ENCODE data around the gene CCDC149. TPM values are rescaled to one million over a fixed set of nuclear protein-coding genes. Genes with fewer than 3 reads are reported as not detected.
A peak's percentile ranks its signal among the peaks of the same experiment; 100 is the strongest.

The CCDC149 gene
- 1.4 and 1.7 TPM in 2 replicates for total RNA-seq (2014; rRNA removed; shearing (Covaris generic))

- peak; percentile 92 for DNase-seq
Observed at GRCh38 chr4:24912252-24913118, at the start of gene CCDC149. TSS of gene CCDC149 (minus strand) at chr4:24913042. CDS start at chr4:24912864, 178 bp downstream.

DNA sequence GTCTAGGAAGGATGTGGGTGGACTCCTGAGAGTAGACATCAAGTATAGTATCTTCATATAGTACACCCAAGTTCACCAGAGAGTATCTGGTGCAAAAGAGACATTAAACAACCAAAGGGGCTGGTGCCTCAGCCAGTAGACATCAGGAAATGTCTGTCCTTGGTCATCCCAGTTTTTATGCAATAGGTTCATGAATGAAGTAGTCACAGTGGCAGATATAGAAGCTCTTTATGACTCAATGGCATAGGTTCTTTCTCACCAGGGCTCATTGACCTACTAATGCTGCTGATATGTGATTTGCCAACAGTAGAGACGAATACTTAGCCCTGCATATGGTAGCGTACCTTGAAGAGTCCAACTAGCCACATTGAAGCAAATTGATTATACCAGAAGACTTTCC, 45.0 kb upstream of the CCDC149 start:
- Histone ChIP-seq H3K4me3 (ENCODE audit: insufficient read depth, low read depth, low read length) (no peak overlapping the region), H3K36me3 (replicated peaks; ENCODE audit: control insufficient read depth, insufficient read depth, low read length) (no peaks in the 10 kb centered on the region), H3K27me3 (ENCODE audit: control insufficient read depth, insufficient read depth, low read length) (no peaks in the 10 kb centered on the region)
- DNase-seq: no peak

More at GRCh38 chr4:24912252-24913118, at the start of gene CCDC149:
- Histone ChIP-seq H3K36me3 (replicated peaks; ENCODE audit: control insufficient read depth, insufficient read depth, low read length) (peaks cover 3% of the 10 kb centered on the region), H3K4me3 (ENCODE audit: insufficient read depth, low read depth, low read length) (peak within 1 kb of the TSS; percentile 40), H3K27me3 (ENCODE audit: control insufficient read depth, insufficient read depth, low read length) (peaks cover 25% of the 10 kb centered on the region)

- no peak for DNase-seq
- H3K36me3 ChIP-seq (replicated peaks; ENCODE audit: control insufficient read depth, insufficient read depth, low read length): no peaks in the 10 kb centered on the region
- no peak overlapping the region for H3K4me3 ChIP-seq (ENCODE audit: insufficient read depth, low read depth, low read length)
- no peaks in the 10 kb centered on the region for H3K27me3 ChIP-seq (ENCODE audit: control insufficient read depth, insufficient read depth, low read length)
Observed at GRCh38 chr4:24956763-24957162, 43.9 kb upstream of the CCDC149 start.

- H3K36me3 ChIP-seq (replicated peaks; ENCODE audit: control insufficient read depth, insufficient read depth, low read length): no peaks in the 10 kb centered on the region
- peak; percentile 24 for DNase-seq
- H3K27me3 ChIP-seq (ENCODE audit: control insufficient read depth, insufficient read depth, low read length): no peaks in the 10 kb centered on the region
- no peak overlapping the region for H3K4me3 ChIP-seq (ENCODE audit: insufficient read depth, low read depth, low read length)
Observed at GRCh38 chr4:24956091-24956490, 43.2 kb upstream of the CCDC149 start.

- no peaks in the 10 kb centered on the region for H3K36me3 ChIP-seq (replicated peaks; ENCODE audit: control insufficient read depth, insufficient read depth, low read length)
- H3K27me3 ChIP-seq (ENCODE audit: control insufficient read depth, insufficient read depth, low read length): no peaks in the 10 kb centered on the region
- no peak for DNase-seq
- no peak overlapping the region for H3K4me3 ChIP-seq (ENCODE audit: insufficient read depth, low read depth, low read length)
Observed at GRCh38 chr4:24952667-24953066, 39.8 kb upstream of the CCDC149 start.

DNA sequence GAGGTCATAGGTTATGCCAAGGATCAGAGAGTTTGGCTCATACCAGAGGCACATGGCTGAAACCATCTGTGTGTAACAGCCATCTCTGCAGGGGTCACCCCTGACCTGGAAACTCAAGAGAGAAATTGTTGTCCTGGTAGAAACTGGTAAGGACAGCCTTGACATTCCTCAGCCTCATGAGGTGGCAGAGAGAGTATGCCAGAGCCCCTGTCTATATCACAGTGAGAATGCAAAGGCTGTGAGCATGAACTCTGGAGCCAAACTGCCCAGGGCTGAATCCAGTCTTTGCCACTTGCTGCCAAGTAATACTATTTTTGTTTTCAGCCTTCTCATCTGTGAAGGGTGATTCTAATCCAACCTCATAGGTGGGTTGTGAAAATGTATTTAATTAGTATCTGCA, 37.1 kb upstream of the CCDC149 start:
- Histone ChIP-seq H3K27me3 (ENCODE audit: control insufficient read depth, insufficient read depth, low read length) (no peaks in the 10 kb centered on the region), H3K36me3 (replicated peaks; ENCODE audit: control insufficient read depth, insufficient read depth, low read length) (no peaks in the 10 kb centered on the region), H3K4me3 (ENCODE audit: insufficient read depth, low read depth, low read length) (no peak overlapping the region)
- DNase-seq: no peak

GRCh38 chr4:24937917-24938281, 25.1 kb upstream of the CCDC149 start:
- DNase-seq: no peak
- no peaks in the 10 kb centered on the region for H3K36me3 ChIP-seq (replicated peaks; ENCODE audit: control insufficient read depth, insufficient read depth, low read length)
- no peaks in the 10 kb centered on the region for H3K27me3 ChIP-seq (ENCODE audit: control insufficient read depth, insufficient read depth, low read length)
- no peak overlapping the region for H3K4me3 ChIP-seq (ENCODE audit: insufficient read depth, low read depth, low read length)

DNA sequence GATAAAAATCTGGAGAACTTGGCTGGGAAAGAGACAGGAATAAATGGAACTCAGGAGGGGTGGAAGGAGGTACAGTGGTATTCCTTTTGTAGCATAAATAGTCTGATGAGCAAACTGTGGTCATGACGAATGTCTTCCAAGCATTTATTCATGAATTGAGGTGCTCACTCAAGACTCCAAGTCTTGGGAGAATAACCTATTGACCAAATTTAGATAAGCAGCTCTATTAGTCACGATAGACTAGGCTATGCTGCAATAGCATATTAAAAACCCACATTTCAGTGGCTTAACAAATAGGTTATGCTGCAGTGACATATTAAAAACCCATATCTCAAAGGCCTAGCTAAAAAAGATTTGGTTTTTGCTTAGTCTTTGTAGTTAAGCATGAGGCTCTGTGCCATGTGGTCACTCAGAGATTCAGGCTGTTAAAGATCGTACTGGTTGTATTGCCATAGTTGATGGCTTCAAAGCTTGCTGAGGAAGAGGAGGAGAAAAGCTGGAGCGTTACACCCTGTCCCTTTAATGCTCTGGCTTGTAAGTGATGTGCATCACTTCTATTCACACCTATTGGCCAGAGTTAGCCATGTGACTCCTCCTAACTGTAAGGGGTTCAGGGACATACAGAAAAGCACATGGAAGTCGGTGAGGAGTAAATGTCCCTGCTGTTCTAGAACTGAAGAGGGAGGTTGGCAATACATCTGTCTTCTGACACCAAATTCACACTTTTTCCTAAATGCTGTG, 24.5 kb upstream of the CCDC149 start:
- DNase-seq: no peak
- H3K27me3 ChIP-seq (ENCODE audit: control insufficient read depth, insufficient read depth, low read length): no peaks in the 10 kb centered on the region
- H3K36me3 ChIP-seq (replicated peaks; ENCODE audit: control insufficient read depth, insufficient read depth, low read length): no peaks in the 10 kb centered on the region
- H3K4me3 ChIP-seq (ENCODE audit: insufficient read depth, low read depth, low read length): no peak overlapping the region

GRCh38 chr4:24935856-24936255, 23.0 kb upstream of the CCDC149 start:
- DNase-seq: no peak
- no peaks in the 10 kb centered on the region for H3K27me3 ChIP-seq (ENCODE audit: control insufficient read depth, insufficient read depth, low read length)
- H3K36me3 ChIP-seq (replicated peaks; ENCODE audit: control insufficient read depth, insufficient read depth, low read length): no peaks in the 10 kb centered on the region
- no peak overlapping the region for H3K4me3 ChIP-seq (ENCODE audit: insufficient read depth, low read depth, low read length)

- DNase-seq: no peak
- Histone ChIP-seq H3K36me3 (replicated peaks; ENCODE audit: control insufficient read depth, insufficient read depth, low read length) (no peaks in the 10 kb centered on the region), H3K4me3 (ENCODE audit: insufficient read depth, low read depth, low read length) (no peak overlapping the region), H3K27me3 (ENCODE audit: control insufficient read depth, insufficient read depth, low read length) (no peaks in the 10 kb centered on the region)
Observed at GRCh38 chr4:24934311-24934710, 21.5 kb upstream of the CCDC149 start.

DNA sequence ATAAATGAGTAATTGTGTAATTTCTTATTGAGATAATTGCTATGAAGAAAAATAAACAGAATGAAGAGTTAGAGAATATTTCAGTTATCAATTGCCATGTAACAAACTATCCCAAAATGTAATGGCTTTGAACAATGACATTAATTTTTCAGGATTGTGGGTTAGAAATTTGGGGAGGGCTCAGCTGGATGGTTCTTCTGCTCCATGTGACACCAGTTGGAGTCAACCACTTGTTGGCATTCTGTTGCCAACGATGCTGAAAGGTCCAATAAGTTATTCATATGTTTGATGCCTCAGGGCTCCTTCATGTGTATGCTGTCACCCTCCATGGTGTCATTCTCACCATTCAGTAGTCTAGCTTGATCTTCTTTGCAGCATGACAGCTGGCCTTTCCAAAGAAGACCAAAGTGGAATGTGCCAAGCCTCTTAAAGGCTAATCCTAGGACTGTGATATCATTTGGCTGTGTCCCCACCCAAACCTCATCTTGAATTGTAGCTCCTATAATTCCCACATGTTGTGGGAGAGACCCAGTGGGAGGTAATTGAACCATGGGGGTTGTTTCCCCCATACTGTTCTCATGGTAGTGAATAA, 20.9 kb upstream of the CCDC149 start:
- DNase-seq: no peak
- Histone ChIP-seq H3K36me3 (replicated peaks; ENCODE audit: control insufficient read depth, insufficient read depth, low read length) (no peaks in the 10 kb centered on the region), H3K27me3 (ENCODE audit: control insufficient read depth, insufficient read depth, low read length) (no peaks in the 10 kb centered on the region), H3K4me3 (ENCODE audit: insufficient read depth, low read depth, low read length) (no peak overlapping the region)

GRCh38 chr4:24932515-24933225, 19.8 kb upstream of the CCDC149 start:
- Histone ChIP-seq H3K27me3 (ENCODE audit: control insufficient read depth, insufficient read depth, low read length) (no peaks in the 10 kb centered on the region), H3K4me3 (ENCODE audit: insufficient read depth, low read depth, low read length) (no peak overlapping the region), H3K36me3 (replicated peaks; ENCODE audit: control insufficient read depth, insufficient read depth, low read length) (no peaks in the 10 kb centered on the region)
- no peak for DNase-seq

GRCh38 chr4:24930151-24930550, 17.3 kb upstream of the CCDC149 start:
- Histone ChIP-seq H3K4me3 (ENCODE audit: insufficient read depth, low read depth, low read length) (no peak overlapping the region), H3K27me3 (ENCODE audit: control insufficient read depth, insufficient read depth, low read length) (no peaks in the 10 kb centered on the region), H3K36me3 (replicated peaks; ENCODE audit: control insufficient read depth, insufficient read depth, low read length) (no peaks in the 10 kb centered on the region)
- DNase-seq: no peak

- Histone ChIP-seq H3K4me3 (ENCODE audit: insufficient read depth, low read depth, low read length) (no peak overlapping the region), H3K36me3 (replicated peaks; ENCODE audit: control insufficient read depth, insufficient read depth, low read length) (no peaks in the 10 kb centered on the region), H3K27me3 (ENCODE audit: control insufficient read depth, insufficient read depth, low read length) (no peaks in the 10 kb centered on the region)
- DNase-seq: no peak
Observed at GRCh38 chr4:24928708-24929107, 15.9 kb upstream of the CCDC149 start.
